ENCODE data around the gene CREG2.

- TF ChIP-seq, protein P1, sequence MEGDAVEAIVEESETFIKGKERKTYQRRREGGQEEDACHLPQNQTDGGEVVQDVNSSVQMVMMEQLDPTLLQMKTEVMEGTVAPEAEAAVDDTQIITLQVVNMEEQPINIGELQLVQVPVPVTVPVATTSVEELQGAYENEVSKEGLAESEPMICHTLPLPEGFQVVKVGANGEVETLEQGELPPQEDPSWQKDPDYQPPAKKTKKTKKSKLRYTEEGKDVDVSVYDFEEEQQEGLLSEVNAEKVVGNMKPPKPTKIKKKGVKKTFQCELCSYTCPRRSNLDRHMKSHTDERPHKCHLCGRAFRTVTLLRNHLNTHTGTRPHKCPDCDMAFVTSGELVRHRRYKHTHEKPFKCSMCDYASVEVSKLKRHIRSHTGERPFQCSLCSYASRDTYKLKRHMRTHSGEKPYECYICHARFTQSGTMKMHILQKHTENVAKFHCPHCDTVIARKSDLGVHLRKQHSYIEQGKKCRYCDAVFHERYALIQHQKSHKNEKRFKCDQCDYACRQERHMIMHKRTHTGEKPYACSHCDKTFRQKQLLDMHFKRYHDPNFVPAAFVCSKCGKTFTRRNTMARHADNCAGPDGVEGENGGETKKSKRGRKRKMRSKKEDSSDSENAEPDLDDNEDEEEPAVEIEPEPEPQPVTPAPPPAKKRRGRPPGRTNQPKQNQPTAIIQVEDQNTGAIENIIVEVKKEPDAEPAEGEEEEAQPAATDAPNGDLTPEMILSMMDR (IDR thresholded peaks at IDR 0.05; ENCODE audit: low read length), result no peak
- TF ChIP-seq EZH2phosphoT487 (IDR thresholded peaks at IDR 0.05; ENCODE audit: low read length) (no peak), EZH2 (optimal IDR thresholded peaks at IDR 0.05; ENCODE audit: low read depth, low read length) (no peak)
Measured at GRCh38 chr2:101431486-101431885, 44.2 kb upstream of the CREG2 start.
